GM21737 (cell line): Measurements from ENCODE around the gene DNASE1L2.
"Not testable (repeated sequence)": the region's sequence is repeated elsewhere in the genome, so short reads cannot be mapped to it uniquely, and the experiment has no call there.

Source experiments
- ATAC-seq: cut with Tn5 transposase; IDR thresholded peaks from one replicate; pipeline ENCODE4 v1.9.1; 2021; ENCODE audit warnings: mild to moderate bottlenecking, moderate library complexity; ENCODE audit not compliant: unreplicated experiment

Gene DNASE1L2

GRCh38 chr16:2203119-2203688 is 33.0 kb upstream of the DNASE1L2 start:
- not testable (repeated sequence) for ATAC-seq

GRCh38 chr16:2204416-2205103 is 31.7 kb upstream of the DNASE1L2 start:
- no peak for ATAC-seq

- peak; percentile 54 for ATAC-seq
Observed at GRCh38 chr16:2205104-2205966, 30.9 kb upstream of the DNASE1L2 start, which contains the start of gene MLST8. Gene MLST8 (plus strand): TSS chr16:2205454. CDS start chr16:2206086, 632 bp downstream.

GRCh38 chr16:2205967-2206313 is 30.3 kb upstream of the DNASE1L2 start:
- ATAC-seq, result peak; percentile 11

- ATAC-seq, result no peak
Observed at GRCh38 chr16:2206420-2206779, 29.8 kb upstream of the DNASE1L2 start.

- ATAC-seq, result no peak
Observed at GRCh38 chr16:2206780-2207433, 29.3 kb upstream of the DNASE1L2 start.

- no peak for ATAC-seq
Observed at GRCh38 chr16:2207872-2208271, 28.4 kb upstream of the DNASE1L2 start.

- no peak for ATAC-seq
Observed at GRCh38 chr16:2208308-2208707, 27.9 kb upstream of the DNASE1L2 start.

GRCh38 chr16:2208772-2209171 is 27.5 kb upstream of the DNASE1L2 start:
- no peak for ATAC-seq

GRCh38 chr16:2209258-2210008 is 26.8 kb upstream of the DNASE1L2 start:
- no peak for ATAC-seq

- ATAC-seq, result no peak
Observed at GRCh38 chr16:2210009-2210332, 26.3 kb upstream of the DNASE1L2 start.

- ATAC-seq, result no peak
Observed at GRCh38 chr16:2210386-2211365, 25.6 kb upstream of the DNASE1L2 start, which contains the start of gene BRICD5. Gene BRICD5 (minus strand): TSS chr16:2210863. CDS start chr16:2210833, 30 bp downstream.

- no peak for ATAC-seq
Observed at GRCh38 chr16:2211923-2212347, 24.3 kb upstream of the DNASE1L2 start.

- no peak for ATAC-seq
Observed at GRCh38 chr16:2212362-2213324, 23.6 kb upstream of the DNASE1L2 start.

GRCh38 chr16:2213817-2214718 is 22.2 kb upstream of the DNASE1L2 start:
- ATAC-seq, result no peak

- ATAC-seq, result peak; percentile 79
Observed at GRCh38 chr16:2214719-2214968, 21.6 kb upstream of the DNASE1L2 start, which contains the start of gene PGP. Gene PGP (minus strand): TSS chr16:2214840. CDS start chr16:2214777, 63 bp downstream.

- no peak for ATAC-seq
Observed at GRCh38 chr16:2216330-2216729, 19.9 kb upstream of the DNASE1L2 start.
